ENCODE measurements around the gene CDKN3.

The CDKN3 gene

DNA sequence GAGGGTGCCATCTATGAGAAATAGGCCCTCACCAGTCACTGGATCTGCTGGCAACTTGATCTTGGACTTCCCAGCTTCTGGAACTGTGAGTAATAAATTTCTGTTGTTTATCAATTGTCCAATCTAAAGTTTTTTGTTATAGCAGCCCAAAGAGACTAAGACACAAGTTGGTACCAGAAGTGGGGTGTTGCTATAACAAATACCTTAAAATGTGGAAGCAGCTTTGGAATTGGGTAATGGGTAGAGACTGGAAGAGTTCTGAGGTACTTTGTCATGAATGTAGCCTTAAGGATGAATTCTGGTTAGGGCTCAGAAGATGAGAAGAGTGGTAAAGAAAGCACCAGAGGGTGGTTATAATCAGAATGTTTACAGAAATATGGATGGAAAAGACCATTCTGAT, 70.5 kb downstream of the CDKN3 start:
- H3K27me3 ChIP-seq (ENCODE audit: insufficient read depth, low read length) = no peaks in the 10 kb centered on the region
- H3K9me3 ChIP-seq (ENCODE audit: insufficient read depth, low read depth, low read length) = peaks cover 16% of the 10 kb centered on the region; the same call in 1 of the 2 replicates
- H3K4me1 ChIP-seq (ENCODE audit: insufficient read depth, low read length) = no peaks in the 10 kb centered on the region; the same call in 1 of the 2 replicates
- H3K9ac ChIP-seq (ENCODE audit: low read depth, low read length) = no peak overlapping the region
- H3K27ac ChIP-seq (ENCODE audit: low read length) = no peak overlapping the region
- no peaks in the 10 kb centered on the region; the same call in 1 of the 2 replicates for H3K36me3 ChIP-seq (ENCODE audit: insufficient read depth, low read depth, low read length)
- no peak overlapping the region for H3K4me3 ChIP-seq (ENCODE audit: low read length)

All from iPS-20b (cell line).